Mesenchymal stem cell (in vitro differentiated cells and primary cell): ENCODE results near the gene HDAC1.

ENCODE experiments used
- DNase-seq: peaks from one replicate; pipeline ENCODE4 v3.0.0-alpha.2; 2013
- H2AFZ ChIP-seq: one replicate; pipeline ENCODE4 v1.6.1; 2013; ENCODE audit warnings: low read depth, mild to moderate bottlenecking, control low read depth, inconsistent platforms, low read length, moderate library complexity
- H2AK5ac ChIP-seq: 2 replicates; pipeline ENCODE4 v1.6.1; 2013; ENCODE audit warnings: low read length, moderate library complexity, mild to moderate bottlenecking, inconsistent platforms; ENCODE audit not compliant: severe bottlenecking
- H2BK120ac ChIP-seq: one replicate; pipeline ENCODE4 v1.6.1; 2013; ENCODE audit warnings: low read depth, mild to moderate bottlenecking, inconsistent platforms, low read length, moderate library complexity
- H2BK12ac ChIP-seq, 2 experiments: one replicate each; pipeline ENCODE4 v1.6.1; 2013; ENCODE audit warnings: inconsistent platforms in 2 of 2, low read length in 2 of 2, mild to moderate bottlenecking in 2 of 2, moderate library complexity in 2 of 2, control low read depth in 1 of 2
- H2BK15ac ChIP-seq: one replicate; pipeline ENCODE4 v1.6.1; 2013; ENCODE audit warnings: mild to moderate bottlenecking, low read depth, inconsistent platforms; ENCODE audit not compliant: poor library complexity, severe bottlenecking
- H2BK5ac ChIP-seq: 2 replicates; pipeline ENCODE4 v1.6.1; 2013; ENCODE audit warnings: low read depth, mild to moderate bottlenecking, low read length, control low read depth, inconsistent platforms; ENCODE audit not compliant: poor library complexity, severe bottlenecking
- H3K14ac ChIP-seq, 2 experiments: one replicate each; pipeline ENCODE4 v1.6.1; 2013; ENCODE audit warnings: inconsistent platforms in 2 of 2, low read length in 2 of 2, control low read depth in 1 of 2, mild to moderate bottlenecking in 1 of 2, moderate library complexity in 1 of 2
- H3K18ac ChIP-seq, 2 experiments: one replicate each; pipeline ENCODE4 v1.6.1; 2013; ENCODE audit warnings: inconsistent platforms in 2 of 2, low read length in 2 of 2, control low read depth in 1 of 2, low read depth in 1 of 2, mild to moderate bottlenecking in 1 of 2
- H3K23ac ChIP-seq, 2 experiments: one replicate each; pipeline ENCODE4 v1.6.1; 2013; ENCODE audit warnings: inconsistent platforms in 2 of 2, low read length in 2 of 2, mild to moderate bottlenecking in 2 of 2, moderate library complexity in 2 of 2, control low read depth in 1 of 2
- H3K27ac ChIP-seq: 2 replicates; pipeline ENCODE4 v1.5.1; 2013; ENCODE audit warnings: mild to moderate bottlenecking, moderate library complexity, low read length, control low read depth, inconsistent platforms; ENCODE audit not compliant: poor library complexity, severe bottlenecking
- H3K27me3 ChIP-seq, 2 experiments: 2 replicates each; pipeline versions ENCODE4 v1.6.1 to v1.7.0; 2013; ENCODE audit warnings: low read length in 2 of 2, mild to moderate bottlenecking in 2 of 2, moderate library complexity in 2 of 2, control low read depth in 1 of 2, inconsistent platforms in 1 of 2; ENCODE audit not compliant: control insufficient read depth in 1 of 2, insufficient read depth in 1 of 2
- H3K36me3 ChIP-seq, 2 experiments: 2 replicates each; pipeline versions ENCODE4 v1.6.1 to v1.7.0; 2013; ENCODE audit warnings: low read length in 2 of 2, control low read depth in 1 of 2, inconsistent platforms in 1 of 2, low read depth in 1 of 2, mild to moderate bottlenecking in 1 of 2; ENCODE audit not compliant: insufficient read depth in 2 of 2, control insufficient read depth in 1 of 2
- H3K4ac ChIP-seq, 2 experiments: one replicate each; pipeline ENCODE4 v1.6.1; 2013; ENCODE audit warnings: inconsistent platforms in 2 of 2, low read length in 2 of 2, mild to moderate bottlenecking in 2 of 2, moderate library complexity in 2 of 2, control low read depth in 1 of 2, low read depth in 1 of 2
- H3K4me1 ChIP-seq: 2 replicates; pipeline ENCODE4 v1.6.1; 2013; ENCODE audit warnings: low read depth, low read length, control low read depth; ENCODE audit not compliant: control insufficient read depth, insufficient read depth
- H3K4me2 ChIP-seq: 2 replicates; pipeline ENCODE4 v1.6.1; 2013; ENCODE audit warnings: low read length, mild to moderate bottlenecking, inconsistent platforms; ENCODE audit not compliant: poor library complexity, severe bottlenecking
- H3K4me3 ChIP-seq, 2 experiments: 2 replicates each; pipeline versions ENCODE4 v1.5.1 to v1.7.0; 2013; ENCODE audit warnings: low read length in 2 of 2, mild to moderate bottlenecking in 2 of 2, control low read depth in 1 of 2, low read depth in 1 of 2; ENCODE audit not compliant: insufficient read depth in 1 of 2
- H3K79me1 ChIP-seq: replicated peaks from 2 replicates; pipeline ENCODE4 v1.6.1; 2013; ENCODE audit warnings: mild to moderate bottlenecking, control low read depth, low read length, inconsistent platforms; ENCODE audit not compliant: poor library complexity, severe bottlenecking
- H3K9ac ChIP-seq: 2 replicates; pipeline ENCODE4 v1.7.0; 2013; ENCODE audit warnings: mild to moderate bottlenecking, low read length, moderate library complexity
- H3K9me3 ChIP-seq: 2 replicates; pipeline ENCODE4 v1.7.0; 2013; ENCODE audit warnings: mild to moderate bottlenecking, low read length; ENCODE audit not compliant: control insufficient read depth
- H4K8ac ChIP-seq: one replicate; pipeline ENCODE4 v1.6.1; 2013; ENCODE audit warnings: inconsistent platforms, mild to moderate bottlenecking, low read length, moderate library complexity
- H4K91ac ChIP-seq: one replicate; pipeline ENCODE4 v1.6.1; 2013; ENCODE audit warnings: mild to moderate bottlenecking, low read length, inconsistent platforms
- WGBS: methylation state at CpG from one replicate; pipeline ENCODE4 v1.1.7; 2013; ENCODE audit warnings: mixed read lengths; 5-methylcytosine and 5-hydroxymethylcytosine counted together

Gene HDAC1

DNA sequence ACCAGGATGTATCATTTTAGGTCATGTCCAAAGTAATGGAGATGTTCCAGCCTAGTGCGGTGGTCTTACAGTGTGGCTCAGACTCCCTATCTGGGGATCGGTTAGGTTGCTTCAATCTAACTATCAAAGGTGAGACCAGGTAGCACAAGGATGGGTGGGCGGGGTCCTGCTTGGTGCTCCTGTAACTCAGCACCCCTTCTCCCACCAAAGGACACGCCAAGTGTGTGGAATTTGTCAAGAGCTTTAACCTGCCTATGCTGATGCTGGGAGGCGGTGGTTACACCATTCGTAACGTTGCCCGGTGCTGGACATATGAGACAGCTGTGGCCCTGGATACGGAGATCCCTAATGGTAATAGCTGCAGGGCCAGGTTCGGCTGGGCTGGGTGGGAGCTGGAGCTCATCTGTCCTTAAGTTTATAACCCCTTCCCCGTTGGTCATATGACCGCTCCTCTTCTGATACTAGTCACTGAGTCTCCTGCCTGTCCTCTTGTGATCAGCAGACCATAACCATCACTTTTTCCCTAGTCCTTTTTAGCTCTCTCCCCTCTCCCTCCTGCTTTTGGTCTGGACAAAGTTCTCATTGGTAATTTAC, 38.8 kb downstream of the HDAC1 start:
- H2BK12ac ChIP-seq, result no peak overlapping the region
- H2AK5ac ChIP-seq, result no peak overlapping the region
- H3K9ac ChIP-seq, result no peak overlapping the region
- DNase-seq, result no peak
- no peak overlapping the region for H4K91ac ChIP-seq
- WGBS, result 90% methylated on average over 12 of the region's 12 CpGs
- H3K4me2 ChIP-seq, result no peak overlapping the region
- H2BK120ac ChIP-seq, result no peak overlapping the region
- no peak overlapping the region for H3K4me3 ChIP-seq
- no peak overlapping the region for H3K18ac ChIP-seq
- H3K9me3 ChIP-seq, result no peaks in the 10 kb centered on the region
- H2AFZ ChIP-seq, result no peak overlapping the region
- peaks cover 68 to 83% of the 10 kb centered on the region in 2 experiments for H3K36me3 ChIP-seq
- H3K27ac ChIP-seq, result no peak overlapping the region
- no peak overlapping the region for H2BK15ac ChIP-seq
- no peak overlapping the region for H3K14ac ChIP-seq
- no peak overlapping the region for H3K23ac ChIP-seq
- no peaks in the 10 kb centered on the region for H3K27me3 ChIP-seq
- H4K8ac ChIP-seq, result no peak overlapping the region
- H2BK5ac ChIP-seq, result no peak overlapping the region
- H3K4ac ChIP-seq, result no peak overlapping the region
- H3K79me1 ChIP-seq, result peaks cover 8% of the 10 kb centered on the region
- H3K4me1 ChIP-seq, result peaks cover 19% of the 10 kb centered on the region

DNA sequence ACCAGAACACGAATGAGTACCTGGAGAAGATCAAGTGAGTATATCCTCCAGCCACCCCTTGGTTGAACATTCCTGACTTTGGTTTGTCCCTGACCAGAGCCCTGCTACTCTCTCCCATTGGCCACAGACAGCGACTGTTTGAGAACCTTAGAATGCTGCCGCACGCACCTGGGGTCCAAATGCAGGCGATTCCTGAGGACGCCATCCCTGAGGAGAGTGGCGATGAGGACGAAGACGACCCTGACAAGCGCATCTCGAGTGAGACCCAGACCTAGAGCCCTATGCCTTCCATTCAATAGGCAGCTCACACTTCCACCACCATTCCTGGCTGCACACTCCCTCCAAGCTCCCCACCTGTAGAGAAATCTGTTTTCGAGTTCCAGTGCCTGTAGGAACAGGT, 39.7 kb downstream of the HDAC1 start:
- Histone ChIP-seq H2BK5ac (no peak overlapping the region), H3K4ac (no peak overlapping the region), H2BK15ac (no peak overlapping the region), H3K18ac (no peak overlapping the region), H3K36me3 (peaks cover 68 to 77% of the 10 kb centered on the region in 2 experiments), H3K14ac (no peak overlapping the region), H3K9me3 (no peaks in the 10 kb centered on the region), H3K4me2 (no peak overlapping the region), H3K23ac (no peak overlapping the region), H3K9ac (no peak overlapping the region), H2AK5ac (no peak overlapping the region), H3K27ac (no peak overlapping the region), H2AFZ (no peak overlapping the region), H2BK120ac (no peak overlapping the region), H4K8ac (no peak overlapping the region), H4K91ac (no peak overlapping the region), H3K27me3 (no peaks in the 10 kb centered on the region), H3K4me3 (no peak overlapping the region), H3K79me1 (peaks cover 8% of the 10 kb centered on the region), H2BK12ac (no peak overlapping the region), H3K4me1 (peaks cover 23% of the 10 kb centered on the region)
- DNase-seq, result no peak
- 96% methylated on average over 12 of the region's 12 CpGs for WGBS

DNA sequence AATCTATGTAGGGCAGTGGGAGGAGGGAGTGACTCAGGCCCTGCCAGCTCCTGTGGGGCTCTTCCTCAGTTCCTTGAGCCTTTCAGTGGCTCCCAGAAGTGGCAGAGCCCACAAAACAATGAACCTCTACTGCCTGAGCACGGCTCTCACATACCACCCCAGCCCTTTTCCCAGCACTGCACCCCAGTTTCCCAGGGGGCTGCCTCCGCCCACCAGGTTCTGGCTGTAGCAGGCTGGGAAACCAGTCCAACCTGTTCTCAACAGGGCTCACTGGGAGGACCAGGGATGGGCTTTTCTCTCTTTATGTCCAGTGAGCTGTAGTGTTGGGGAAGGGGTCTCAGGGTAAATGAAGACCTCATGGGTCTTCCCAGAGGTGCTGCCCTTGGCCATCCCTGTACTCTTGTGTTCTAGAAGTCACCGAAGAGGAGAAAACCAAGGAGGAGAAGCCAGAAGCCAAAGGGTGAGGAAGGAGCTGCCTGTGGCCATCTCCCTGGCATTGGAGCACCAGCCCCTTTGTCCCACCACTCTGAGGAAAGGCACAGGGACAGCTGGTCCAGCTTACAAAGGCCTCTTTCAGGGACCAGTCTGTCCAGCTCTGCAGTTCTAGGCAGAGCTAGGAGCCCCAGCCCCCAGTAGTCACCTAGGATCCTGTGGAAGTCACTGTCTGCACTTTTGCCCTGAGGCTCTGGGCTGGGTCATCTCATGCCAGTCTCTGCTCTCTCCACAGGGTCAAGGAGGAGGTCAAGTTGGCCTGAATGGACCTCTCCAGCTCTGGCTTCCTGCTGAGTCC, 40.6 kb downstream of the HDAC1 start:
- H3K9me3 ChIP-seq, result no peaks in the 10 kb centered on the region
- no peak overlapping the region for H2AFZ ChIP-seq
- H3K4ac ChIP-seq, result no peak overlapping the region
- H4K8ac ChIP-seq, result no peak overlapping the region
- H4K91ac ChIP-seq, result no peak overlapping the region
- no peak overlapping the region for H3K4me3 ChIP-seq
- WGBS, result 94% methylated on average over 2 of the region's 3 CpGs
- no peaks in the 10 kb centered on the region for H3K27me3 ChIP-seq
- H2BK12ac ChIP-seq, result no peak overlapping the region
- H3K14ac ChIP-seq, result no peak overlapping the region
- H3K4me1 ChIP-seq, result peaks cover 32% of the 10 kb centered on the region
- no peak overlapping the region for H3K27ac ChIP-seq
- no peak overlapping the region for H2BK120ac ChIP-seq
- no peak overlapping the region for H3K4me2 ChIP-seq
- peaks cover 59 to 70% of the 10 kb centered on the region in 2 experiments for H3K36me3 ChIP-seq
- DNase-seq, result no peak
- peaks cover 7% of the 10 kb centered on the region for H3K79me1 ChIP-seq
- peak overlapping the region in 1 of 2 experiments; percentile 26 for H3K18ac ChIP-seq
- no peak overlapping the region for H2BK15ac ChIP-seq
- H3K9ac ChIP-seq, result no peak overlapping the region
- no peak overlapping the region for H2BK5ac ChIP-seq
- no peak overlapping the region for H2AK5ac ChIP-seq
- no peak overlapping the region for H3K23ac ChIP-seq

DNA sequence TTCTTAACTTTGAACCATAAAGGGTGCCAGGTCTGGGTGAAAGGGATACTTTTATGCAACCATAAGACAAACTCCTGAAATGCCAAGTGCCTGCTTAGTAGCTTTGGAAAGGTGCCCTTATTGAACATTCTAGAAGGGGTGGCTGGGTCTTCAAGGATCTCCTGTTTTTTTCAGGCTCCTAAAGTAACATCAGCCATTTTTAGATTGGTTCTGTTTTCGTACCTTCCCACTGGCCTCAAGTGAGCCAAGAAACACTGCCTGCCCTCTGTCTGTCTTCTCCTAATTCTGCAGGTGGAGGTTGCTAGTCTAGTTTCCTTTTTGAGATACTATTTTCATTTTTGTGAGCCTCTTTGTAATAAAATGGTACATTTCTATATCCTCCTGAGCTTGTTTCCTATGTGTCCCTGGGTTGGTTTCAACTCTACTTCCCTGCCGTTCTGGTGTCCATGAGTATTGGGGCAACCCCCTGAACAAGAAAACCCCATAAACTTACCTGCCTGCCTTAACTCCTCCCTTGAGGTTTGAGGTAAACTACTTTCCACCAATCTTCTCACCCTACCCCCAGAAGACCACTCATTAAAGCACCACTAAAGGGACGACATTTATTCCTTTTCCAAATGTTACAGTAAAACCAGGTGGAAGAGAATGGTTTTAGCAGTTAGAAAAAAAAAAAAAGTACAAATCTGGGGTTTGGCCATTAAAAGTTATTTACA, 41.5 kb downstream of the HDAC1 start:
- Histone ChIP-seq H2BK12ac (no peak overlapping the region), H3K23ac (no peak overlapping the region), H2BK15ac (no peak overlapping the region), H3K4me1 (peaks cover 42% of the 10 kb centered on the region), H3K18ac (no peak overlapping the region), H2BK5ac (no peak overlapping the region), H3K9ac (peak overlapping the region; percentile 83), H2BK120ac (no peak overlapping the region), H3K79me1 (peaks cover 5% of the 10 kb centered on the region), H3K4me2 (peak overlapping the region; percentile 1), H2AK5ac (no peak overlapping the region), H3K9me3 (no peaks in the 10 kb centered on the region), H3K14ac (no peak overlapping the region), H2AFZ (no peak overlapping the region), H3K4me3 (no peak overlapping the region), H3K4ac (no peak overlapping the region), H3K27ac (no peak overlapping the region), H4K8ac (no peak overlapping the region), H3K27me3 (no peaks in the 10 kb centered on the region), H4K91ac (no peak overlapping the region), H3K36me3 (peaks cover 53 to 62% of the 10 kb centered on the region in 2 experiments)
- WGBS, result 95% methylated on average over 2 of the region's 3 CpGs
- no peak for DNase-seq
